A172 (cell line): Measurements from ENCODE around the gene KLK6. TPM values are rescaled to one million over a fixed set of nuclear protein-coding genes. Genes with fewer than 3 reads are reported as not detected.
A peak's percentile ranks its signal among the peaks of the same experiment; 100 is the strongest.

Experiments
- DNase-seq: peaks from one replicate; pipeline ENCODE4 v3.0.0-alpha.2; 2015; ENCODE audit warnings: low spot score
- total RNA-seq: library from RNA; depleted of rRNA; stranded (reverse); fragments of >200 nt; shearing (Covaris generic); gene quantifications from 2 replicates; pipeline ENCODE4 v1.2.3, GENCODE V29; 2014; rRNA removed

The KLK6 gene
- 0.07 and 0.12 TPM in 2 replicates for total RNA-seq

DNA sequence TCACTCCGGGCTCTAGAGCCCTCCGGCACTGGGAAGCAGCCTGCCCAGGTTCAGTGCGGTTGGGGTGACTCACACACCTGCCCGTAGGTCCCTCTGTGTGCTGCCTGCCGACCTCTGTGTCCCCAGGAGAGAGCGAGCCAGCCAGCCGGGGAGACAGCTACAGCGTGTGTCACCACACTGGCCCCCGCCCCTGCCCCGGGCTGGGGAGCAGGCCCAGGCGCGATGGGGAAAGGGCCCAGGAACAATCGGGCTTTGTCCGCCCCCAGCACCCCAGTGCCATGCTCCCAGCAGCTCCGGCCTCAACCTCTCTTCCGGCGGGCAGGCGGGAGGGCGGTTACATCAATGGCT, at the start of gene KLK6:
Gene KLK6 (minus strand): TSS at position 179 of the 348 bp plus-strand sequence. CDS start 1,487 bp downstream, outside the sequence.
- no peak for DNase-seq

DNA sequence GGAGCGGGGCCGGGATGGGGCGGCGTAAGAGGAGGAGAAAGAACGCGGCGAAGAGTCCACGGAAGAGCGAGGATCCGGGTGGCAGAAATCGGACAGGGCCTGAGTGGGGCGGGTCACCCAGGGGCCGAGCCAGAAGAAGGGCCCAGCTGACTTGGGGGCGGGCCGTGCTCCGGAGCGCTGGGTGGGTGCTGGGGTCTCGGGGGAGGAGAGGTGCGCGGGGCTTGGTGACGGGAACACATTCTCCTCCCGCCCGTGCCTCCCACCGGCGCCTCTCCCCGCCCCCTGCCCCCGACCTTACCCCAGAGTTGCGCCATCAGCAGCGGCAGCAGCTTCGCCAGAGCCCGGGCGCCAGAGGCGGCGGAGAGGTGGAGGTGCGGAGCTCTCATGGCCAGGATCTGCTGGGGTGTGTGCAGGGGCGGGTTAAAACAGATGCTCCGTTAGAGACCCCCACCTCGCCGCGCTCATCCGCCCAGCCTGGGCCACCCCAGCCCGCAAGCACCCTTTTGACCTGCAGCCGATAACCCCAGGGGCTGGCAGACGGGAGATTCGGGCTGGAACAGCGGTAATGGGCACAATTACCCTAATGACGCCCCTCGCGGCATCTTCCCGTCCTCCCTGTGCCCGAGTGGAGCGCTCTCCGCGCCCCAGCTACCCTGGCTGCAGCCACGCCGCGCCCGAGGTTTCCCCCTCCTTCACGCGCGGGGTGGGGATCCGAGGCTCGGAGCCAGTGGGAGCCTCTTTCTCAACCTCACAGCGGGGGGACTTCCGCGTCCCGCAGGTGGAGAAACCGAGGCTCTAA, 49.6 kb upstream of the KLK6 start:
- no peak for DNase-seq

GRCh38 chr19:51016798-51017683, 47.6 kb upstream of the KLK6 start:
- DNase-seq, result no peak

DNA sequence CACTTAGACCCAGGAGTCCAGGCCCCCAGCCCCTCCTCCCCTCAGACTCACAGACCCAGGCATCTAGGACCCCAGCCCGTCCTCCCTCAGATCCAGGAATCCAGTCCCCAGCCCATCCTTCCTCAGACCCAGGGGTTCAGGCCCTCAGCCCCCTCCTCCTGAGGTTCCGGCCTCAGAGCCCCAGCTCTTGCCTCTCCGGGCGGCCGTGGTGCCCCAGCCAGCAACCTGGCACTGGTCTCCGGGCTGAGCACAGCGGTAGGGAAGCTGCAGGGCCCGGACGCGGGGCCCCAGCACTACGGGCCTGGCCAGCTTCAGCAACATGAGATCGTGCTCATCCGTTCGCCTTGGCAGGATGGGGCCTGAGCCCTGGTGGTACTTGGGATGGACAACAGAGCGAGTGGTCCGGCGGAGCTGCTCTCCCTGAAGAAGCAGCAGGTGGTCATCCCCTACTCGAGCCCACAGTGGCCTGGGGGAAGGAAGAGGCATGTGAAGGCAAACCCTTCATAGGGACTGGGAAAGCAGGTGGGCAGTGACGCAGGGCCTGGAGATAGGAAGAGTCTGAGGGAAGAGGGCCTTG, 46.4 kb upstream of the KLK6 start:
- DNase-seq, result no peak

- no peak for DNase-seq
These were observed 44.9 kb upstream of the KLK6 start for GRCh38 chr19:51014242-51014641.

DNA sequence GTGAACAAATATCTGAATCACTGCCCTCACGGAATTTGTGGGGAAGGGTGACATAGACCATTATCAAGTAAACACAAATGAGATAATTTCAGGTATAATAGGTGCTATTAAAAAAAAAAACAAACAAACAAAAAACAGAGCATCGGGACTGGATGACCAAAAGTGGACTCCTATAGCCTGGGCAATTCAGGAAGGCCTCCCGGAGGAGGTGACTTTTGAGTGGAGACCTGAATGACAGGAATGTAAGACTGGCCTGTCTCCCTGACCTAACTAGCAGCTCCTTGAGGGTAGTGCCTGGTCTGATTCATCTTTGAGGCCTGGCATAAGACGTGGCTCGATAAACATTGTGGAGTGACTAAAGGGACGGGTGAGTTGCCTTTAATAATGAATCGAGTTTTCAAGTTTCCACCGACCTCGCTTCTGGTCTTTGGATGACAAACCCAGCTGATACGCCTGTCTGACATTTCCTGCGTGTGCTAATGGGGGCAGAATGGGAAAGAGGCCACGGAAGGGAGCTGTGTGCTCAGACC, 43.3 kb upstream of the KLK6 start:
- DNase-seq, result no peak

GRCh38 chr19:51010066-51010795, 40.8 kb upstream of the KLK6 start:
- no peak for DNase-seq

GRCh38 chr19:51009061-51009891, 39.9 kb upstream of the KLK6 start:
- DNase-seq, result no peak

DNA sequence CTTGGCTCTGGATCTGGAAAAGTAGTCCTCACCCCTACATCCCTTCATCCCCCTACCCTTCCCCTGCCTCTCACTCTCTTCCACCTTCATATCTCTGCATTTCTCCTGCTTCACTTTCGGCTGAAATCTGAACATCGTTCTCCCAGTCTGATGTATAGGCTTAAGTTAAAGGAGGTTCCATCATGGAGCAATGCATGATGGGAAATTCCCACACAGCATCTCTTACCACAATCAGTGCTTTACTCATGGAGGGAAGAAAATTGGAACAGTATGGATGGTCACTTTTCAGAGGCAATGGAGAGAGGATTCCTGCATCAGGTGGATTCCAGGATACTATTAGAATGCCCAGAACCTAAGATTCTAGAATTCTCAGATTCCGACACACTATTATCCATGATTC, 38.1 kb upstream of the KLK6 start:
- no peak for DNase-seq

GRCh38 chr19:51006406-51006805, 37.0 kb upstream of the KLK6 start:
- DNase-seq, result no peak

GRCh38 chr19:51005248-51005647, 35.9 kb upstream of the KLK6 start:
- no peak for DNase-seq

DNA sequence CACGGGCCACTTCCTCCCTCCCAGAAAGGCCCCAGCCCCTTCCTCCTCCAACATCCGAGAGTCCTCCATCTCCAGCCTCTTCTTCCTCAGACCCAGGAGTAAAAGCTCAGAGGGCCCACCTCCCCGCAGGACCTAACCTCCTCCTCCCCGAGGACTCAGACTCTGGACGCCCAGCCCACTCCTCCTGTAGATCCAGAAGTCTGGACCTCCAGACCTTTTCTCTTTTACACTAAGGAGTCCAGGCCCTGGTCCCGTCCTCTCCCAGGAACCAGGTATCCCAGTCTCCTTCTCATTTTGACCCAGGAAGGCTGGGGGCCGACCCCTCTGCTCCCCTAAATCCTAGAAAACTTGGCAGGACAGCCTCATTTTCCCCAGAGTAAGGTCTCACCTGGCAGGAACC, 33.9 kb upstream of the KLK6 start:
- no peak for DNase-seq

- DNase-seq, result no peak
These were observed 33.3 kb upstream of the KLK6 start for GRCh38 chr19:51002542-51003311.

DNA sequence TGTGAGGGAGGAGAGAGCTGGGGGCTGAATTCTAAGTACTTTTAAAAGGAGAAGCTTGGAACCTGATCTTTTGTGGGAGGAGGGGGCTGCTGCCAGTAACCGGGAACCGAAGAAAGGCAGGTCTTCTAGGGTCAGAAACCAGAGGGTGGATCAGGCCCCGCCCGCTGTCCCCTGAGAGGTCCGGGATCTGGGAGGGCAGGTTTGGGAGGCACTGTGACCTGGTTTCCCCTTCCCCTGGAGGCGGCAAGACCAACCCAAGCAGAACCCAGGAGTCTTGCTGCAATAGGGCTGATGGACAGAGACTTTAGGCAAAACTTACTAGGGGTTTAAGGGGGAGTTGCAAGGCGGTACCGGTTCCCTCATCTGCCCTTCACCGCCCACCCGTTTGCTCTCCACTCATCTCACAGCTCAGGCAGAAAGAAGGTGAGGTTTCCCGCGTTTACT, 32.7 kb upstream of the KLK6 start:
- no peak for DNase-seq

DNA sequence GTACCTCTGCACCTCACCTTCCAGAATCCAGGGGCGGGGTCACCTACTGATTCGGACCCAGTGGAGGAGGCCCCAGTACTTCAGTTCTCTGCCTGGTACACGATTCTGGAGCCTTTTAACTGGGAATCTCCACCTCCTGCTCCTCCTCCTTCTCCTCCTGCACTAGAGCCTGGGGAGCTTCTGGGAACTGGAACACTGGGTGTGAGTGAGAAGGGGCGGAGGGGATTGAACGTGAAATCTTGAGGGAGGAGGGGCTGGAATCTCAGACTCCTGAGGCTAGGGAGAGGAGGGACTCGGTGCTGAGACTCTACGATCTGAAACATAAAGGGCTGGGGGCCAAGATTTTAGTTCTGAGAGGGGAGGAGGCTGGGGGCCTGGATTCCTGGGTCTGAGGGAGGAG, 32.1 kb upstream of the KLK6 start, which contains the start of gene KLK8:
Gene KLK8 (minus strand): TSS at position 90 of the 400 bp plus-strand sequence. CDS start 437 bp downstream, outside the sequence.
- DNase-seq, result no peak

- no peak for DNase-seq
These were observed 31.6 kb upstream of the KLK6 start for GRCh38 chr19:51000981-51001380.

DNA sequence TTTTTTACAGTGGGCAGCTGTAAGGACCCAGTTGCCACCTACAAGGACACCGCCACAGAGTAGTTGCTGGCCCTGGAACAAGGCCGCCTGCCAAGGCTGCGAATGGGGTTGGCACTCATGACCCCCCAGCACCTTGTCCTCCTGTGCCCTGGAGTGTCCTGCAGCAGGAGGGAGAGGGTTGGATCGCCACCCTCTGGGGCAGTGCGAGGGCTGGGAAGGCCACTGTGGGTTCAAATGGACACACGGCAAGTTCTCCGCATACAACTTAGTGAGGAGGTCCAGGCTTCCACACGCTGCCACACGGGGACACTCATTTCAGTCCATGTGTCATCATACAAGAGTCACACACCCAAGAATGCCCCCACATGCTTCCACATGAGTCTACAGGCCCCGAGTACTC, 31.0 kb upstream of the KLK6 start:
- no peak for DNase-seq

DNA sequence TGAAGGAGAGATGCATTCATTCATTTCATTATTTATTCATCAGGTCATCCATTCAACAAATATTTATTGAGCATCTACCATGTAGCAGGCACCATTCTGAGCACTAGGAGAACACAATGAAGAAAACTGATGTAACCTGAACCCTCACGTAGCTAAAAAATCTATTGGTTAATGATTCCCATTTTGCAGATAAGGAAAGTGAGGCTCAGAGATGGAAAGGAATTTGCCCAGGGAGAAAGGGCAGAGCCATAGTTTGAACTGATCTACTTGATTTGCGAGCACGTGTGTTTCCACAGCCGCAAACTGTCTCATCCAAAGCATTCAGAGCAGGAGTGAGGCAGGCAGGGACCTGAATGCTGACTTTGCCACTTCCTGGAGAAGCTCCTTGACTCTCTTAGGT, 29.3 kb upstream of the KLK6 start:
- DNase-seq, result no peak

GRCh38 chr19:50998061-50998460, 28.7 kb upstream of the KLK6 start:
- DNase-seq, result no peak

GRCh38 chr19:50994129-50994528, 24.7 kb upstream of the KLK6 start:
- peak; percentile 33 for DNase-seq
